HCT116 (cell line): ENCODE measurements around the gene PRKCA. TPM values are rescaled to one million over a fixed set of nuclear protein-coding genes. Genes with fewer than 3 reads are reported as not detected.

Experiments used
- ATAC-seq: fragments of 200-7000 bp; cut with Tn5 transposase; 2 replicates; pipeline ENCODE4 v1.9.1; 2020; ENCODE audit warnings: mild to moderate bottlenecking, moderate library complexity
- BruUV-seq: library from RNA; stranded (reverse); fragments of 400-500 nt; replicated peaks from 2 replicates; lab custom pipeline; 2021; lab: Mats Ljungman, UMichigan
- CTCF ChIA-PET: fragments of 300-600 bp; sonication (Branson Sonifier 250); formaldehyde crosslinking; loops from one replicate; lab custom pipeline; 2021; ENCODE audit warnings: antibody characterized with exemption; lab: Charles Lee
- POLR2A ChIA-PET: fragments of 300-600, 350-600 bp; sonication (Branson Sonifier 250); formaldehyde crosslinking; loops from one replicate; lab custom pipeline; 2021; ENCODE audit warnings: antibody characterized with exemption; lab: Charles Lee
- RAD21 ChIA-PET, 2 experiments: fragments of 300-600 bp; sonication (Branson Sonifier 250); formaldehyde crosslinking; loops; one replicate each; lab custom pipeline; 2023; ENCODE audit warnings: low total read pairs in 2 of 2; ENCODE audit not compliant: uncharacterized antibody in 2 of 2, unreplicated experiment in 2 of 2, low non-redundant PET in 1 of 2; lab: Charles Lee
- DNase-seq: peaks from one replicate; pipeline ENCODE4 v3.0.0-alpha.2; 2010; ENCODE audit warnings: low read depth, low spot score
- H2AFZ ChIP-seq: fragments of 200-600 bp; shearing (Covaris generic), sonication (generic); 2 replicates; pipeline ENCODE4 v1.6.1; 2017; ENCODE audit warnings: low read depth, mixed run types, mixed read lengths, antibody characterized with exemption, low read length; ENCODE audit not compliant: poor library complexity, severe bottlenecking
- H3K27ac ChIP-seq: 2 replicates; pipeline ENCODE4 v1.5.1; 2012; ENCODE audit warnings: low read depth, low read length
- H3K27me3 ChIP-seq: fragments of 200-600 bp; sonication (generic); 2 replicates; pipeline ENCODE4 v1.6.1; 2016; ENCODE audit warnings: mixed run types, low read length, mixed read lengths; ENCODE audit not compliant: insufficient read depth
- H3K36me3 ChIP-seq, 2 experiments: fragments of 200-500 bp in 1 of 2; fragments of 200-600 bp in 1 of 2; sonication (Bioruptor generic) in 1 of 2; sonication (generic) in 1 of 2; 2 replicates each; pipeline versions ENCODE4 v1.5.1 to v1.6.1; 2014 to 2016; ENCODE audit warnings: low read length in 2 of 2, inconsistent platforms in 1 of 2, mixed read lengths in 1 of 2, mixed run types in 1 of 2; ENCODE audit not compliant: insufficient read depth in 2 of 2, control insufficient read depth in 1 of 2
- H3K4me1 ChIP-seq, 2 experiments: fragments of 200-600 bp in 1 of 2; sonication (generic) in 1 of 2; 2 replicates each; pipeline versions ENCODE4 v1.5.1 to v1.6.1; 2012 to 2017; ENCODE audit warnings: low read length in 2 of 2, inconsistent platforms in 1 of 2, mild to moderate bottlenecking in 1 of 2, mixed read lengths in 1 of 2, mixed run types in 1 of 2, moderate library complexity in 1 of 2; ENCODE audit not compliant: insufficient read depth in 2 of 2, control insufficient read depth in 1 of 2
- H3K4me2 ChIP-seq: fragments of 200-600 bp; sonication (generic); 2 replicates; pipeline ENCODE4 v1.6.1; 2017; ENCODE audit warnings: mixed run types, low read length, mixed read lengths
- H3K4me3 ChIP-seq, 2 experiments: fragments of 200-600 bp in 1 of 2; sonication (generic) in 1 of 2; replicated peaks in 1 of 2; 2 replicates each; pipeline ENCODE4 v1.5.1; 2011 to 2016; ENCODE audit warnings: low read length in 2 of 2, control low read depth in 1 of 2, low read depth in 1 of 2, mild to moderate bottlenecking in 1 of 2, mixed read lengths in 1 of 2, mixed run types in 1 of 2
- H3K79me2 ChIP-seq: fragments of 200-600 bp; sonication (generic); 2 replicates; pipeline ENCODE4 v1.6.1; 2017; ENCODE audit warnings: mild to moderate bottlenecking, mixed run types, low read length, moderate library complexity, mixed read lengths; ENCODE audit not compliant: insufficient read depth
- H3K9ac ChIP-seq: fragments of 200-600 bp; sonication (generic); 2 replicates; pipeline ENCODE4 v1.6.1; 2016; ENCODE audit warnings: low read length, mixed read lengths
- H3K9me2 ChIP-seq: fragments of 200-600 bp; sonication (generic), shearing (Covaris generic); 2 replicates; pipeline ENCODE4 v1.6.1; 2017; ENCODE audit warnings: mixed run types, mild to moderate bottlenecking, moderate library complexity; ENCODE audit not compliant: insufficient read depth
- H3K9me3 ChIP-seq, 2 experiments: fragments of 200-500 bp in 1 of 2; fragments of 200-600 bp in 1 of 2; sonication (Bioruptor generic) in 1 of 2; sonication (generic) in 1 of 2; 2 replicates each; pipeline ENCODE4 v1.6.1; 2014 to 2017; ENCODE audit warnings: low read length in 2 of 2, mixed read lengths in 2 of 2, inconsistent platforms in 1 of 2, low read depth in 1 of 2, mild to moderate bottlenecking in 1 of 2, mixed run types in 1 of 2, moderate library complexity in 1 of 2; ENCODE audit not compliant: control insufficient read depth in 1 of 2, insufficient read depth in 1 of 2
- H4K20me1 ChIP-seq: fragments of 200-600 bp; sonication (generic), shearing (Covaris generic); 2 replicates; pipeline ENCODE4 v1.6.1; 2017; ENCODE audit warnings: mixed run types, mild to moderate bottlenecking, moderate library complexity; ENCODE audit not compliant: insufficient read depth
- CBX3 ChIP-seq: IDR thresholded peaks from 2 replicates; pipeline ENCODE4 v1.6.1; 2012; ENCODE audit warnings: low read depth
- CEBPB ChIP-seq: IDR thresholded peaks from 2 replicates; pipeline ENCODE4 v1.6.1; 2012; ENCODE audit warnings: low read depth
- CTCF ChIP-seq, 3 experiments: fragments of 200-600 bp in 1 of 3; sonication (generic) in 1 of 3; IDR thresholded peaks in 2 of 3; conservative IDR thresholded peaks in 1 of 3; 2 replicates each; pipeline ENCODE4 v1.5.1; 2012 to 2017; ENCODE audit warnings: low read depth in 2 of 3, low read length in 2 of 3, antibody characterized with exemption in 1 of 3, borderline replicate concordance in 1 of 3, control low read depth in 1 of 3, mild to moderate bottlenecking in 1 of 3, mixed read lengths in 1 of 3, mixed run types in 1 of 3, moderate library complexity in 1 of 3; ENCODE audit not compliant: insufficient read depth in 1 of 3
- ELF1 ChIP-seq: IDR thresholded peaks from 2 replicates; pipeline ENCODE4 v1.6.1; 2012; ENCODE audit warnings: low read depth, borderline replicate concordance
- EZH2 ChIP-seq: fragments of 200-600 bp; sonication (generic); IDR thresholded peaks from 2 replicates; pipeline ENCODE4 v1.6.1; 2017; ENCODE audit warnings: antibody characterized with exemption, mixed run types
- FOSL1 ChIP-seq: IDR thresholded peaks from 2 replicates; pipeline ENCODE4 v1.6.1; 2012; ENCODE audit warnings: low read depth
- MAX ChIP-seq: IDR thresholded peaks from 2 replicates; pipeline ENCODE4 v1.6.1; 2012
- POLR2A ChIP-seq: IDR thresholded peaks from 2 replicates; pipeline ENCODE4 v1.7.0; 2011; ENCODE audit warnings: borderline replicate concordance; ENCODE audit not compliant: insufficient read depth, insufficient read length; ENCODE audit errors: extremely low read depth
- POLR2AphosphoS5 ChIP-seq: IDR thresholded peaks from 2 replicates; pipeline ENCODE4 v1.6.1; 2011; ENCODE audit warnings: mild to moderate bottlenecking, low read depth, low read length, moderate library complexity
- RAD21 ChIP-seq: IDR thresholded peaks from 2 replicates; pipeline ENCODE4 v1.6.1; 2012; ENCODE audit warnings: low read depth, mild to moderate bottlenecking
- REST ChIP-seq: IDR thresholded peaks from 2 replicates; pipeline ENCODE4 v1.6.1; 2012; ENCODE audit warnings: low read depth
- SIN3A ChIP-seq: IDR thresholded peaks from 2 replicates; pipeline ENCODE4 v1.6.1; 2012; ENCODE audit warnings: low read depth
- SP1 ChIP-seq: IDR thresholded peaks from 2 replicates; pipeline ENCODE4 v1.6.1; 2012; ENCODE audit warnings: low read depth
- SRF ChIP-seq: IDR thresholded peaks from 2 replicates; pipeline ENCODE4 v1.6.1; 2012; ENCODE audit warnings: low read depth
- TCF7L2 ChIP-seq: IDR thresholded peaks from 2 replicates; pipeline ENCODE4 v1.7.0; 2011; ENCODE audit warnings: borderline replicate concordance, inconsistent platforms; ENCODE audit not compliant: insufficient read depth, insufficient read length; ENCODE audit errors: extremely low read depth
- YY1 ChIP-seq: IDR thresholded peaks from 2 replicates; pipeline ENCODE4 v1.6.1; 2011; ENCODE audit warnings: low read length, low read depth, moderate library complexity, mild to moderate bottlenecking; ENCODE audit not compliant: insufficient replicate concordance; ENCODE audit errors: extremely low read depth
- ZBTB33 ChIP-seq: IDR thresholded peaks from 2 replicates; pipeline ENCODE4 v1.6.1; 2011; ENCODE audit warnings: mild to moderate bottlenecking, low read length, moderate library complexity; ENCODE audit not compliant: insufficient replicate concordance; ENCODE audit errors: extremely low read depth
- ZFX ChIP-seq: fragments of 450-650 bp; IDR thresholded peaks from 2 replicates; pipeline ENCODE4 v1.6.1; 2017
- ZNF274 ChIP-seq: fragments of 200-500 bp; sonication (Bioruptor generic); IDR thresholded peaks from 2 replicates; pipeline ENCODE4 v1.6.1; 2014; ENCODE audit warnings: mild to moderate bottlenecking, low read depth, low read length, inconsistent platforms
- intact Hi-C: fragments of 100-400 bp; cut with micrococcal nuclease; formaldehyde crosslinking; loops from 2 replicates; pipeline ENCODE4 v1.10.0; 2022
- total RNA-seq: library from RNA; stranded (reverse); gene quantifications from one replicate; pipeline ENCODE4 v1.2.1, GENCODE V29; 2021; ENCODE audit not compliant: unreplicated experiment

The PRKCA gene
- total RNA-seq, 1 experiment from 2014 or later = 18.8 TPM

GRCh38 chr17:66260275-66260674 is 42.1 kb upstream of the PRKCA start:
- Histone ChIP-seq H3K79me2 (no peaks in the 10 kb centered on the region), H3K27ac (no peak overlapping the region), H3K9me2 (no peaks in the 10 kb centered on the region), H2AFZ (no peak overlapping the region), H3K9me3 (no peaks in the 10 kb centered on the region), H3K4me1 (peaks cover 0 to 2% of the 10 kb centered on the region in 2 experiments; a peak in 1 of 4 replicates), H3K36me3 (no peaks in the 10 kb centered on the region), H3K9ac (no peak overlapping the region), H3K27me3 (no peaks in the 10 kb centered on the region; the same call in 1 of the 2 replicates), H3K4me3 (no peak overlapping the region), H3K4me2 (no peak overlapping the region), H4K20me1 (no peaks in the 10 kb centered on the region)
- BruUV-seq = no TSS peak
- ChIA-PET POLR2A (no interaction called here), CTCF (interaction anchor here (1.0 kb wide), 1 partner anchor 307 kb away, joined by 3 read pairs; no protein-coding TSS in a partner anchor), RAD21 (interaction anchor here in 1 of 2 experiments (0.7 kb wide), 1 partner anchor 67 kb away, joined by 4 read pairs; no protein-coding TSS in a partner anchor)
- no peak for ATAC-seq
- TF ChIP-seq SP1 (no peak), MAX (no peak), CEBPB (no peak), REST (no peak), TCF7L2 (no peak), SRF (no peak), ELF1 (no peak), RAD21 (no peak), CTCF (IDR thresholded peaks at IDR 0.05 in 2 of 3, conservative IDR thresholded peaks at IDR 0.05 in 1 of 3; ENCODE audit: borderline replicate concordance in 1 of 3, insufficient read depth in 1 of 3, low read depth in 2 of 3, low read length in 2 of 3) (no peak), POLR2AphosphoS5 (no peak), POLR2A (no peak), SIN3A (no peak), ZNF274 (no peak), CBX3 (no peak), ZBTB33 (no peak), FOSL1 (no peak), YY1 (no peak), EZH2 (no peak), ZFX (no peak)
- intact Hi-C loops = no loop called here
- no peak for DNase-seq
